SH-SY5Y (cell line): ENCODE results near the gene ZNF687.

Source experiments
- GATA2 ChIP-seq: IDR thresholded peaks from 2 replicates; pipeline ENCODE4 v1.6.1; 2011; ENCODE audit warnings: mild to moderate bottlenecking, low read depth, low read length
- GATA3 ChIP-seq: IDR thresholded peaks from 2 replicates; pipeline ENCODE4 v1.6.1; 2011; ENCODE audit warnings: low read depth, mild to moderate bottlenecking, low read length, moderate library complexity

The ZNF687 gene

GRCh38 chr1:151289991-151290708 is 8.1 kb downstream of the ZNF687 start:
- no peak for TF ChIP-seq GATA2
- no peak for TF ChIP-seq GATA3

- TF ChIP-seq GATA3 (no peak), GATA2 (no peak)
Observed at GRCh38 chr1:151290709-151291303, 8.7 kb downstream of the ZNF687 start.

- TF ChIP-seq GATA2 (no peak), GATA3 (no peak)
Observed at GRCh38 chr1:151292207-151293030, 10.3 kb downstream of the ZNF687 start.

- TF ChIP-seq GATA2 (no peak), GATA3 (no peak)
Observed at GRCh38 chr1:151293093-151293492, 11.0 kb downstream of the ZNF687 start.

GRCh38 chr1:151294742-151295462 is 12.8 kb downstream of the ZNF687 start:
- no peak for TF ChIP-seq GATA2
- no peak for TF ChIP-seq GATA3

- TF ChIP-seq GATA2 (no peak), GATA3 (no peak)
Observed at GRCh38 chr1:151309811-151310323, 27.8 kb downstream of the ZNF687 start.

- TF ChIP-seq GATA3 (no peak), GATA2 (no peak)
Observed at GRCh38 chr1:151311011-151311410, 28.9 kb downstream of the ZNF687 start.

- no peak for TF ChIP-seq GATA3
- no peak for TF ChIP-seq GATA2
Observed at GRCh38 chr1:151311589-151312331, 29.7 kb downstream of the ZNF687 start.

GRCh38 chr1:151312411-151312810 is 30.3 kb downstream of the ZNF687 start:
- TF ChIP-seq GATA2 (no peak), GATA3 (no peak)

GRCh38 chr1:151312826-151313225 is 30.7 kb downstream of the ZNF687 start:
- TF ChIP-seq GATA3 (no peak), GATA2 (no peak)

GRCh38 chr1:151313501-151313900 is 31.4 kb downstream of the ZNF687 start:
- TF ChIP-seq GATA3: no peak
- no peak for TF ChIP-seq GATA2

- TF ChIP-seq GATA2: no peak
- TF ChIP-seq GATA3: no peak
Observed at GRCh38 chr1:151314137-151314875, 32.2 kb downstream of the ZNF687 start.
